ENCODE measurements around the gene ASPRV1. TPM values are rescaled to one million over a fixed set of nuclear protein-coding genes. Genes with fewer than 3 reads are reported as not detected.

ASPRV1 gene
- total and polyA plus RNA-seq, 4 donors, result 0.19 to 0.75 (median 0.23) TPM

- TF ChIP-seq MAX (IDR thresholded peaks at IDR 0.05), result peak; percentile 54
- TF ChIP-seq EGR1 (IDR thresholded peaks at IDR 0.05; ENCODE audit: low read depth in 2 of 2), result no peak
- no peak for TF ChIP-seq FOXA1 (IDR thresholded peaks at IDR 0.05)
Measured at GRCh38 chr2:69926849-69927515, 34.4 kb downstream of the ASPRV1 start (continued).

GRCh38 chr2:69923116-69923515, 38.3 kb downstream of the ASPRV1 start:
- 97% methylated on average over 3 of the region's 3 CpGs for WGBS
- DNase-seq (ENCODE audit: low spot score), result no peak
- H3K4me1 ChIP-seq (ENCODE audit: control insufficient read depth in 4 of 4, insufficient read depth in 4 of 4, low read length in 3 of 4), result peaks cover 0 to 3% (median 0%) of the 10 kb centered on the region in 4 donors
- H3K27ac ChIP-seq (ENCODE audit: low read depth in 1 of 2, low read length in 2 of 2), result no peak overlapping the region
- H3K27me3 ChIP-seq (ENCODE audit: control insufficient read depth in 4 of 4, insufficient read depth in 4 of 4, low read length in 3 of 4), result no peaks in the 10 kb centered on the region
- H3K9ac ChIP-seq (ENCODE audit: low read depth in 1 of 2, low read length in 2 of 2), result no peak overlapping the region
- H3K4me3 ChIP-seq (ENCODE audit: low read depth in 1 of 3, low read length in 3 of 3), result no peak overlapping the region
- TF ChIP-seq YY1 (IDR thresholded peaks at IDR 0.05), result no peak
- no peak for TF ChIP-seq CTCF (IDR thresholded peaks at IDR 0.05; ENCODE audit: low read depth, low read length, missing input control)
- TF ChIP-seq HNF4G (IDR thresholded peaks at IDR 0.05), result no peak
- TF ChIP-seq RAD21 (IDR thresholded peaks at IDR 0.05), result no peak
- TF ChIP-seq HNF4A (conservative IDR thresholded peaks at IDR 0.05), result no peak
- TF ChIP-seq RXRA (IDR thresholded peaks at IDR 0.05), result no peak
- no peak for TF ChIP-seq FOXA2 (IDR thresholded peaks at IDR 0.05)
- no peak for TF ChIP-seq TAF1 (conservative IDR thresholded peaks at IDR 0.05)
- no peak for TF ChIP-seq GABPA (IDR thresholded peaks at IDR 0.05 in 1 of 2, conservative IDR thresholded peaks at IDR 0.05 in 1 of 2)
- no peak for TF ChIP-seq NR2F2 (IDR thresholded peaks at IDR 0.05)
- no peak for TF ChIP-seq REST (IDR thresholded peaks at IDR 0.05)
- no peak for TF ChIP-seq ZBTB33 (IDR thresholded peaks at IDR 0.05)
- no peaks in the 10 kb centered on the region for H3K9me3 ChIP-seq (ENCODE audit: control insufficient read depth in 4 of 4, low read length in 3 of 4)
- peaks cover 8 to 30% (median 12%) of the 10 kb centered on the region in 4 donors for H3K36me3 ChIP-seq (ENCODE audit: control insufficient read depth in 4 of 4, insufficient read depth in 3 of 4, low read depth in 1 of 4, low read length in 3 of 4)

Data from liver (tissue), 9 donors.